ENCODE data around the gene KRT13. TPM values are rescaled to one million over a fixed set of nuclear protein-coding genes. Genes with fewer than 3 reads are reported as not detected.

The KRT13 gene
- total and polyA plus RNA-seq, 4 donors = 0.13 to 3.7 (median 2.8) TPM; not detected in 1

DNA sequence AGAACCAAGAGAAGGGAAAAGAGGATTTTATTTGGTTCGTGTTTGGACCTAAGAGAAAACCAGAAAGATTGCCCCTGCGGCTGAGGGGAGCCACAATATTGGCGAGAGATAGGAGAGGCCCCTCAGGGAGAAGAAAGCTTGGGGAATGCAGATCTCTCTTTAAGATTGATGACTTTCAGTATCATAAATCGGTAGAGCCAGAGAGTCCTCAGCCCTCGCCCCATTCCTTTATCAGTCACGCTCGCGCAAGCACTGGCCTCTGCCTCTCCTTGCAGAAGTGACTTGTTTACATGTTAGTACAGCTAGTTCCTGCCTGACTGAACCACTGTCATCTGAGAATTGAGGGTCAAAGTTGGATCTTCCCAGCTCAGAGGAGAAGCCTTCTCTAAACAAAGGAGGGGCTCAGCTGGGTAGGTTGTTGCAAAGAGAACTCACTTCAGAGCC is 44.2 kb upstream of the KRT13 start:
- Histone ChIP-seq H3K4me1 (ENCODE audit: control insufficient read depth in 4 of 4, insufficient read depth in 4 of 4, low read length in 3 of 4) (peaks cover 3 to 8% (median 6%) of the 10 kb centered on the region in 4 donors), H3K9me3 (ENCODE audit: control insufficient read depth in 4 of 4, low read length in 3 of 4) (peaks cover 0 to 3% (median under 1%) of the 10 kb centered on the region in 4 donors), H3K27ac (ENCODE audit: low read depth in 1 of 2, low read length in 2 of 2) (no peak overlapping the region), H3K9ac (ENCODE audit: low read depth in 1 of 2, low read length in 2 of 2) (no peak overlapping the region), H3K4me3 (ENCODE audit: low read depth in 1 of 3, low read length in 3 of 3) (no peak overlapping the region), H3K27me3 (ENCODE audit: control insufficient read depth in 4 of 4, insufficient read depth in 4 of 4, low read length in 3 of 4) (peaks cover 0 to 5% (median 0%) of the 10 kb centered on the region in 4 donors), H3K36me3 (ENCODE audit: control insufficient read depth in 4 of 4, insufficient read depth in 3 of 4, low read depth in 1 of 4, low read length in 3 of 4) (no peaks in the 10 kb centered on the region)
- no peak for DNase-seq (ENCODE audit: low spot score)
- no peak for TF ChIP-seq FOXA1 (IDR thresholded peaks at IDR 0.05)
- TF ChIP-seq, protein P1, sequence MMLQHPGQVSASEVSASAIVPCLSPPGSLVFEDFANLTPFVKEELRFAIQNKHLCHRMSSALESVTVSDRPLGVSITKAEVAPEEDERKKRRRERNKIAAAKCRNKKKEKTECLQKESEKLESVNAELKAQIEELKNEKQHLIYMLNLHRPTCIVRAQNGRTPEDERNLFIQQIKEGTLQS (IDR thresholded peaks at IDR 0.05) = no peak
- TF ChIP-seq JUND (IDR thresholded peaks at IDR 0.05) = no peak
- no peak for TF ChIP-seq NR2F2 (IDR thresholded peaks at IDR 0.05)
- no peak for TF ChIP-seq MAX (IDR thresholded peaks at IDR 0.05)
- TF ChIP-seq RAD21 (IDR thresholded peaks at IDR 0.05) = no peak
- TF ChIP-seq RXRA (IDR thresholded peaks at IDR 0.05) = no peak
- no peak for TF ChIP-seq EGR1 (IDR thresholded peaks at IDR 0.05; ENCODE audit: low read depth in 2 of 2)
- no peak for TF ChIP-seq YY1 (IDR thresholded peaks at IDR 0.05)
- no peak for TF ChIP-seq FOXA2 (IDR thresholded peaks at IDR 0.05)
- 68% methylated on average over 8 of the region's 8 CpGs for WGBS

- WGBS = 2% methylated on average over 25 of the region's 25 CpGs
- Histone ChIP-seq H3K4me3 (ENCODE audit: low read depth in 1 of 3, low read length in 3 of 3) (no peak overlapping the region), H3K9ac (ENCODE audit: low read depth in 1 of 2, low read length in 2 of 2) (no peak overlapping the region), H3K27me3 (ENCODE audit: control insufficient read depth in 4 of 4, insufficient read depth in 4 of 4, low read length in 3 of 4) (peaks cover 0 to 5% (median 0%) of the 10 kb centered on the region in 4 donors), H3K4me1 (ENCODE audit: control insufficient read depth in 4 of 4, insufficient read depth in 4 of 4, low read length in 3 of 4) (peaks cover 3 to 8% (median 6%) of the 10 kb centered on the region in 4 donors), H3K36me3 (ENCODE audit: control insufficient read depth in 4 of 4, insufficient read depth in 3 of 4, low read depth in 1 of 4, low read length in 3 of 4) (no peaks in the 10 kb centered on the region), H3K27ac (ENCODE audit: low read depth in 1 of 2, low read length in 2 of 2) (no peak overlapping the region), H3K9me3 (ENCODE audit: control insufficient read depth in 4 of 4, low read length in 3 of 4) (peaks cover 0 to 3% (median under 1%) of the 10 kb centered on the region in 4 donors)
- DNase-seq (ENCODE audit: low spot score) = peak; percentile 83
- TF ChIP-seq RXRA (IDR thresholded peaks at IDR 0.05) (peak in 1 of 2 donors; percentile 12), CTCF (IDR thresholded peaks at IDR 0.05; ENCODE audit: low read depth, low read length, missing input control) (peak; percentile 90), MAX (IDR thresholded peaks at IDR 0.05) (no peak), RAD21 (IDR thresholded peaks at IDR 0.05) (peak; percentile 80 to 83)
Observed at GRCh38 chr17:41548844-41549595, 43.6 kb upstream of the KRT13 start.

DNA sequence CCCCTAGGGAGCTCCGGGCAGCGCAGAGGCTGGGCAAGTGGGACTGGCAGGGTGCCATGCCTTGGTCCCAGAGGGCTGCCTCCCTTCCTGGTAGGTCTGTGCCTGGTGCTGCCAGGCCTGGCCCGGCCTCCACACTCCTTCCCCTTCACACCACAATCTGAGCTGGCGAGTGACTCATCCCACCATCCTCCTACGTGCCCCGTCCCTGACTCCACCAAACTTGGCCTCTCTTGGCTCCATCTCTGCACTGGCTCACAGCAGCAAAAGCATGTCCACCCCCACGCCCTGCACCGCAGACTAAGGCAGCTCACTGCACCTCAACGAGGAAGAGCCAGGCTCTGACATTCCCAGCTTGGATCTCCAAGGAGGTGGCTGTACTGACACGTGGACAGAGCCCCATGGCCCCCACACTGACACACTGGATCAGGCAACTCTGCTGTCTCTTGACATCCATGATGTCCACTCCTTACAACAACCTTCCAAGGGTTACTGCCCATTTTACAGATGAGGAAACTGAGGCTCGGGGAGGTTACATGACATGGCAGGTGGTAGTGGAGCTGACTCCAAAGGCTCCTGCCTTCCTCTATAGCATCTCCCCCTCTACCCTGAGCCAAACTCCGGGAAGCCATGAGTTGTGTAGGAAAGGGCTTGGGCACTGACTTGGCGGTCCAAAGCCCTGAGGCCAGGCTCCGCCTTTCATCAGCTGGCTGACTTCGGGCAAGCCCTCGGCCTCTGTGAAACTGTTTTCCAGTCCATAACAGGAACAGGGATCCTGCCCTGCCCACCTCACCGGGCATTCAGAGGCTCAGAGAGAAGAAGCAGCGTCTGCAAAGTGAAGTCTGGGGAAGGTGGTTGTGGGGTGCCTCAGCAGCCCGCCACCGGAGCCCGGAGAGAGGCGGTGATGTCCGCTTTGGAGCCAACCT is 42.8 kb upstream of the KRT13 start:
- H3K4me3 ChIP-seq (ENCODE audit: low read depth in 1 of 3, low read length in 3 of 3) = no peak overlapping the region
- H3K27ac ChIP-seq (ENCODE audit: low read depth in 1 of 2, low read length in 2 of 2) = no peak overlapping the region
- no peaks in the 10 kb centered on the region for H3K36me3 ChIP-seq (ENCODE audit: control insufficient read depth in 4 of 4, insufficient read depth in 3 of 4, low read depth in 1 of 4, low read length in 3 of 4)
- DNase-seq (ENCODE audit: low spot score) = no peak
- peaks cover 0 to 3% (median under 1%) of the 10 kb centered on the region in 4 donors for H3K9me3 ChIP-seq (ENCODE audit: control insufficient read depth in 4 of 4, low read length in 3 of 4)
- H3K4me1 ChIP-seq (ENCODE audit: control insufficient read depth in 4 of 4, insufficient read depth in 4 of 4, low read length in 3 of 4) = peaks cover 3 to 8% (median 6%) of the 10 kb centered on the region in 4 donors
- WGBS = 46% methylated on average over 23 of the region's 23 CpGs
- TF ChIP-seq YY1 (IDR thresholded peaks at IDR 0.05) (no peak), GABPA (IDR thresholded peaks at IDR 0.05 in 1 of 2, conservative IDR thresholded peaks at IDR 0.05 in 1 of 2) (no peak), SP1 (IDR thresholded peaks at IDR 0.05) (no peak), RAD21 (IDR thresholded peaks at IDR 0.05) (no peak)
- no peak overlapping the region for H3K9ac ChIP-seq (ENCODE audit: low read depth in 1 of 2, low read length in 2 of 2)
- H3K27me3 ChIP-seq (ENCODE audit: control insufficient read depth in 4 of 4, insufficient read depth in 4 of 4, low read length in 3 of 4) = peaks cover 0 to 5% (median 0%) of the 10 kb centered on the region in 4 donors
